Omental fat pad (tissue), 4 donors: ENCODE measurements around the gene SNPH. TPM values are rescaled to one million over a fixed set of nuclear protein-coding genes. Genes with fewer than 3 reads are reported as not detected.

ENCODE experiments used
- ATAC-seq: fragments of 150-250 bp; one replicate; pipeline ENCODE4 v1.9.1; 2016; ENCODE audit warnings: mild to moderate bottlenecking, moderate library complexity; ENCODE audit not compliant: low FRiP score
- DNase-seq: peaks from one replicate; pipeline ENCODE4 v3.0.0-alpha.2; 2019; ENCODE audit warnings: low spot score
- total RNA-seq, 4 donors: library from RNA; depleted of rRNA; stranded (reverse); fragments of >200 nt; gene quantifications; one replicate each; pipeline ENCODE4 v1.1.0, GENCODE V29; 2016
- TF ChIP-seq, protein P1 (sequence below), 3 donors: fragments of 450-650 bp; IDR thresholded peaks; one replicate each; pipeline ENCODE4 v1.5.1; 2016 to 2017; ENCODE audit warnings: antibody characterized with exemption in 3 of 3, mild to moderate bottlenecking in 3 of 3, moderate library complexity in 2 of 3

SNPH gene
- total RNA-seq, 4 donors from 2014 or later, result 2.0 to 3.9 (median 2.5) TPM

DNA sequence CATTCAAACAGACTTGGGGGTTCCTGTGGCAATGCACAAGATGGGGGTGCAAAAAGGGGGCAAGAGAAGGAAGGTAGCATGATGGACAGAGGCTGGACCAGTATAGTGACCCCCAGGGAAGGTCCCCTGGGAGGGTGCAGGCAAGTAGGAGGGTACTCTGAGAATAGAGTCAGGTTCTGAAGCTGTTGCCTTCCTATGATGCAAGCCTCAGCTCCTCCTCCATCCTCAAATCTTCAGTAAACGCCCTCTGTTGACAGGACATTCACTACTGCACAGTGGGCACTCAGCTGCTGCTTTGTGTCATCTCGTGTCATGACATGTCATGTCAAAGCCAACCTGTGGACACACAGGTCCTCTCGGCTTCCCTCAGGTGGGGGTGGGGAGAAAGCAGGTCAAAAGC, 68.7 kb downstream of the SNPH start:
- TF ChIP-seq, protein P1, sequence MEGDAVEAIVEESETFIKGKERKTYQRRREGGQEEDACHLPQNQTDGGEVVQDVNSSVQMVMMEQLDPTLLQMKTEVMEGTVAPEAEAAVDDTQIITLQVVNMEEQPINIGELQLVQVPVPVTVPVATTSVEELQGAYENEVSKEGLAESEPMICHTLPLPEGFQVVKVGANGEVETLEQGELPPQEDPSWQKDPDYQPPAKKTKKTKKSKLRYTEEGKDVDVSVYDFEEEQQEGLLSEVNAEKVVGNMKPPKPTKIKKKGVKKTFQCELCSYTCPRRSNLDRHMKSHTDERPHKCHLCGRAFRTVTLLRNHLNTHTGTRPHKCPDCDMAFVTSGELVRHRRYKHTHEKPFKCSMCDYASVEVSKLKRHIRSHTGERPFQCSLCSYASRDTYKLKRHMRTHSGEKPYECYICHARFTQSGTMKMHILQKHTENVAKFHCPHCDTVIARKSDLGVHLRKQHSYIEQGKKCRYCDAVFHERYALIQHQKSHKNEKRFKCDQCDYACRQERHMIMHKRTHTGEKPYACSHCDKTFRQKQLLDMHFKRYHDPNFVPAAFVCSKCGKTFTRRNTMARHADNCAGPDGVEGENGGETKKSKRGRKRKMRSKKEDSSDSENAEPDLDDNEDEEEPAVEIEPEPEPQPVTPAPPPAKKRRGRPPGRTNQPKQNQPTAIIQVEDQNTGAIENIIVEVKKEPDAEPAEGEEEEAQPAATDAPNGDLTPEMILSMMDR (IDR thresholded peaks at IDR 0.05), result no peak

DNA sequence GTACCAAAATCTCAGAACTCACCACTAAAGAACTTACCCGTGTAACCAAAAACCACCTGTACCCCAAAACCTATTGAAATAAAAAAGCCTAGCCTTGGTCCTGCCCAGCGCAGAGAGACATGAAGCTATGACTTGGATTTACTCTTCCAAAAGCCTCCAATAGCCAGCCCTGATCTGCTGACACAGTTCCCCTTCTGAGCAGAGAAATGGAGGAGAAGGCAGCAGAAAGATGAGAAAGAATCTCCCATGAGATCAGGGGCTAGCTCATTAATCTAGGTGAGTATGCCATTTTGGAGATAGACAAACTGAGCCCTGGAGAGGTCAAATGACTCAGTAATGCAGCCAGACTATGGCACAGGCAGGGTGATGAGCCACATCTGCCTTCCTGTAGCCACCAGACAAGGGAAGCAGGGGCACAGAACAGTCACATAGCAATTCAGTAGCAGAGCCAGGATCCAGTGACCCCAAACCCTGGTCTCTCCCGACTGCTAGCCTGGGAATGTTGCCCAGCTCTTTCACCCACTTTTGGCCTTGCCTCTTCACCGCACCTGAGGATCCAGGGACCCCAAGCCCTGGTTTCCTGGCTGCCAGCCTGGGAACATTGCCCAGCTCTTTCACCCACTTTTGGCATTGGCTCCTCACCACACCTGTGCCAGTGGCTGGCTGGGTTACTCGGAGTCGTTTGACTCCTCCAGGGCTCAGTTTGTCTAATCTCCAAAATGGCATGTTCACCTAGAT, 70.0 kb downstream of the SNPH start:
- DNase-seq (no peak), ATAC-seq (no peak)
- TF ChIP-seq, protein P1 (IDR thresholded peaks at IDR 0.05), result no peak

More for the DNA sequence above, 68.7 kb downstream of the SNPH start:
- no peak for DNase-seq
- ATAC-seq, result no peak

DNA sequence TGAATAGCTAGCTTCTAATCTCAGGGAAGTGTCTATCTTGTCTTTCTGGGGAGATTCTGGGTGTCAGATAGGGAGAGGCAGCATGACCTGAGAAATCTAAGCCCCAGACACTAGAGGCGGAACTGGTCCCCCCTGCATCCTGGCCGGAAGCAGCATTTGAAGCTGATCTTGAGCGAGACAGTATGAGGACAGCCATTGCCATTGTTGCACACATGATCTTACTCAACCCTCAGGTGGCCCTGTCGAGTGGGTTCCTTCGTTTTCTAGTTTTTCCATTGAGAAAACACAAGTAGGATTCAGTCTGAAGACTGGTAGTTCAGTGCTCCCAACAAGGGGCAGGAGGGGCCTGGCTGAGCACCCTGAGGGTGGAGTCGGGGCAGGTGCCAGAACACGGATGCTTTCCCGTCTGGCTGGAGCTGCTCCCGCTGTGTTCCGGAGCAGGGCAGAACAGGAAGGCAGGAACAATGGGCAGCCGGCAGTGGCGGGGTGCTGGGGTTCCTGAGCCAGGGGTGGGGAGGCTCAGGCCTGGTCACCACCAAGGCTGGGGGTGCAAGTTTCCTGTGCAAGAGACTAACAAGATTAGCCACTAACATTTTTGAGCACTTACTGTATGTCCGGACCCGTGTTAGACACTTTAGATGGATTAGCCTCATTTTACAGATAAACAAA, 70.7 kb downstream of the SNPH start:
- DNase-seq (no peak), ATAC-seq (peak; percentile 70)
- TF ChIP-seq, protein P1 (IDR thresholded peaks at IDR 0.05), result no peak

DNA sequence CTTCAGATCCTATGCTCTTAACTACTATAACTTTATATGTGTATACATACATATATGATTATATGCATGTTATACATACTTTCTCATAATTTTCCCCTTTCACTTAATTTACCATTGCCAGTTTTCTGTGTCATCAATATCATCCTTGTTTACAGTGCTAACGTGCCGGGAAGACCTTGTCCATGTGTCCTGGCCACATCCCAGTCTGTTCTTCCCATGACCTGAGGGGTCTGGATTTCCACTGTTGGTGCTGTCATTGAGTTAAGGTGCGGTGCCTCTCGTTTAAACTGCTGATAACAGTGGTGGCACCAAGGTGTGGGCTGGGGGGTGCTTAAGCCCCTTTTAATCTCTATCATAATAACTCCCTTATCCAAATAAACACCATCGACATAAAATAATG, 71.3 kb downstream of the SNPH start:
- no peak for ATAC-seq
- TF ChIP-seq, protein P1 (IDR thresholded peaks at IDR 0.05), result no peak
- no peak for DNase-seq

DNA sequence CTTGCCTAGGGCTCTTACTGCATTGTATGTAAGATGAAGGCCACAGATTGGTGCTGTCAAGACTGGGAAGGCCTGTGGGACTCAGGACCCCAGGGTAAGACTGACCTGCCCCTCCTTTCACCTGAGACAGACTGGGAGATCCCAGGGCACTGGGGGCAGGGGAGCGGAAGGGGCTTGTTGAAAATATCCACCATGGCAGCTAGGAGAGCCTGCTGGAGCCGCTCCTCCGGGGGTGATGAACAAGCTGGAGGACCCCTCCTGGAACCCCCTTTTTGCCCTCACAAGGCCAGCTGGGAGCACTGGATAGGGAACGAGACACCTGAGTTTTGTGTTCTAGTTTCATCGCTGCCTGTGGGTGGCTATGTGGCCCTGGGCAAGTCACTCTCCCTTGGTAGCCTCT, 72.0 kb downstream of the SNPH start:
- ATAC-seq (no peak), DNase-seq (no peak)
- TF ChIP-seq, protein P1 (IDR thresholded peaks at IDR 0.05), result no peak

DNA sequence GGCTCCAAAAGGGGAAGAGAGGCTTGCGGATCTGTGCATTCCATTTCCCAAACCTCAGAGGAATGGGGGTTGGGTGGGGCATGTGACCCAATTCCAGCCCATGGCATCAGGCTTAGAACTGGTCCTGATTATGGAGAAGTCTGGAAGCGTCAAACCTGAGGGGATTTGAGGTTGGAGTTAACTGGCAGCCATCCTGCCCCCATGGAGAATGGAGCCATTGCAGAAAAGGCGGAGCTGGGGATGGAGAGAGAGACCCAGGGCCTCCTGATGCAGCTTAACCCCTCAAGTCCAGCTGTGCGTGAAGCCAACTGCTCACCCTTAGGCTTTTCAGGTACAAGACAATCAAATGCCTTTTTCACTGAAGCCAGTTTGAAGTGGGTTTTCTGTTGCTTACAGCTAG, 72.7 kb downstream of the SNPH start:
- no peak for DNase-seq
- TF ChIP-seq, protein P1 (IDR thresholded peaks at IDR 0.05), result no peak
- ATAC-seq, result no peak
